ENCODE measurements around the gene ESRRA. TPM values are rescaled to one million over a fixed set of nuclear protein-coding genes. Genes with fewer than 3 reads are reported as not detected.

The ESRRA gene
- total RNA-seq, 6 donors from 2014 or later: 42.7 to 109 (median 80.6) TPM

DNA sequence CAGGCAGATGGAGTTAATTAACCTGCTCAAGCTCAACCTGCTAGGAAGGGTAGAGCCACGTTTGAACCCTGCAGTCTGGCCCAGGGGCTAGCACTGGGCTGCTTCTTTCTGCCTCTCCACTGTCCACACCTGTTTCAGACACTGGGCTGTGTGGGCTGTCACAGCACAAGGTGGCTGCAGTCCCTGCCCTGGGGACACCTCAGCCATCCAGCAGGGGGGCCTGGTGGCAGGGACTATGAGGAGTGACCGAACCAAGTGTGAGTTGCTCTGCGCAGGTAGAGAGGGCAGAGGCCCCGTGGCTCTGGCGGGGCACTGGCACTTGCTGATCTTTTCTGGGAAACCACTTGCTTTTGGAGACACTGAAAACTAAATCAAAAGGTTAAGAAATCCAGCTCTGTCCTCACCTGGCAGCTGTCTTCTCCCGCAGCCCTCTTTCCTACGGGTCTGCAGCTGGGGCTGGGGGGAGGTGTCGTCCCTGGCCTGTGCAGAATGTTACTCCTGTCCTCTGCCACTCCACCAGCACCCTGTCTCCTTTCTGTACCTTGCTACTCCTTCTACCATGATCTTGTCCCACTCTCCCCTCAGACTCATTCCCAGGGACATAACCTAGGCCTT lies 26.6 kb upstream of the ESRRA start:
- no peaks in the 10 kb centered on the region for H3K9me3 ChIP-seq
- ATAC-seq (ENCODE audit: low FRiP score in 2 of 2) (no peak), DNase-seq (no peak)
- peaks cover 0 to 40% (median 26%) of the 10 kb centered on the region in 4 donors for H3K36me3 ChIP-seq
- TF ChIP-seq EP300 (IDR thresholded peaks at IDR 0.05) (no peak), POLR2AphosphoS5 (IDR thresholded peaks at IDR 0.05) (no peak), POLR2A (IDR thresholded peaks at IDR 0.05) (no peak)
- TF ChIP-seq, protein P1, sequence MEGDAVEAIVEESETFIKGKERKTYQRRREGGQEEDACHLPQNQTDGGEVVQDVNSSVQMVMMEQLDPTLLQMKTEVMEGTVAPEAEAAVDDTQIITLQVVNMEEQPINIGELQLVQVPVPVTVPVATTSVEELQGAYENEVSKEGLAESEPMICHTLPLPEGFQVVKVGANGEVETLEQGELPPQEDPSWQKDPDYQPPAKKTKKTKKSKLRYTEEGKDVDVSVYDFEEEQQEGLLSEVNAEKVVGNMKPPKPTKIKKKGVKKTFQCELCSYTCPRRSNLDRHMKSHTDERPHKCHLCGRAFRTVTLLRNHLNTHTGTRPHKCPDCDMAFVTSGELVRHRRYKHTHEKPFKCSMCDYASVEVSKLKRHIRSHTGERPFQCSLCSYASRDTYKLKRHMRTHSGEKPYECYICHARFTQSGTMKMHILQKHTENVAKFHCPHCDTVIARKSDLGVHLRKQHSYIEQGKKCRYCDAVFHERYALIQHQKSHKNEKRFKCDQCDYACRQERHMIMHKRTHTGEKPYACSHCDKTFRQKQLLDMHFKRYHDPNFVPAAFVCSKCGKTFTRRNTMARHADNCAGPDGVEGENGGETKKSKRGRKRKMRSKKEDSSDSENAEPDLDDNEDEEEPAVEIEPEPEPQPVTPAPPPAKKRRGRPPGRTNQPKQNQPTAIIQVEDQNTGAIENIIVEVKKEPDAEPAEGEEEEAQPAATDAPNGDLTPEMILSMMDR (IDR thresholded peaks at IDR 0.05): no peak
- no peak overlapping the region for H3K27ac ChIP-seq
- 89 to 93% methylated on average over 8 of the region's 8 CpGs for WGBS, 2 donors
- H3K4me1 ChIP-seq: peaks cover 5 to 24% (median 8%) of the 10 kb centered on the region in 4 donors
- no peak overlapping the region for H3K4me3 ChIP-seq
- no peaks in the 10 kb centered on the region for H3K27me3 ChIP-seq

GRCh38 chr11:64281957-64282770 lies 23.2 kb upstream of the ESRRA start:
- TF ChIP-seq, protein P1 (IDR thresholded peaks at IDR 0.05): no peak
- TF ChIP-seq EP300 (IDR thresholded peaks at IDR 0.05) (no peak), POLR2AphosphoS5 (IDR thresholded peaks at IDR 0.05) (no peak), POLR2A (IDR thresholded peaks at IDR 0.05) (no peak)
- Histone ChIP-seq H3K9me3 (no peaks in the 10 kb centered on the region), H3K36me3 (peaks cover 0 to 26% (median 19%) of the 10 kb centered on the region in 4 donors), H3K4me3 (no peak overlapping the region), H3K27ac (no peak overlapping the region), H3K27me3 (no peaks in the 10 kb centered on the region), H3K4me1 (peaks cover 16 to 31% (median 24%) of the 10 kb centered on the region in 4 donors)
- whole genome bisulfite sequencing, 2 donors: 94 to 95% methylated on average over 22 of the region's 22 CpGs
- no peak for ATAC-seq (ENCODE audit: low FRiP score in 2 of 2)
- DNase-seq: no peak

GRCh38 chr11:64283092-64283491 lies 22.2 kb upstream of the ESRRA start:
- Histone ChIP-seq H3K36me3 (peaks cover 0 to 17% (median 15%) of the 10 kb centered on the region in 4 donors), H3K4me3 (peak overlapping the region in 1 of 4 donors; percentile 88), H3K4me1 (peaks cover 16 to 30% (median 24%) of the 10 kb centered on the region in 4 donors), H3K9me3 (no peaks in the 10 kb centered on the region), H3K27ac (no peak overlapping the region), H3K27me3 (no peaks in the 10 kb centered on the region)
- DNase-seq (no peak), ATAC-seq (ENCODE audit: low FRiP score in 2 of 2) (no peak)
- 88 to 93% methylated on average over 3 of the region's 3 CpGs for WGBS, 2 donors
- TF ChIP-seq POLR2A (IDR thresholded peaks at IDR 0.05) (no peak), EP300 (IDR thresholded peaks at IDR 0.05) (no peak), POLR2AphosphoS5 (IDR thresholded peaks at IDR 0.05) (no peak)
- TF ChIP-seq, protein P1 (IDR thresholded peaks at IDR 0.05): no peak

DNA sequence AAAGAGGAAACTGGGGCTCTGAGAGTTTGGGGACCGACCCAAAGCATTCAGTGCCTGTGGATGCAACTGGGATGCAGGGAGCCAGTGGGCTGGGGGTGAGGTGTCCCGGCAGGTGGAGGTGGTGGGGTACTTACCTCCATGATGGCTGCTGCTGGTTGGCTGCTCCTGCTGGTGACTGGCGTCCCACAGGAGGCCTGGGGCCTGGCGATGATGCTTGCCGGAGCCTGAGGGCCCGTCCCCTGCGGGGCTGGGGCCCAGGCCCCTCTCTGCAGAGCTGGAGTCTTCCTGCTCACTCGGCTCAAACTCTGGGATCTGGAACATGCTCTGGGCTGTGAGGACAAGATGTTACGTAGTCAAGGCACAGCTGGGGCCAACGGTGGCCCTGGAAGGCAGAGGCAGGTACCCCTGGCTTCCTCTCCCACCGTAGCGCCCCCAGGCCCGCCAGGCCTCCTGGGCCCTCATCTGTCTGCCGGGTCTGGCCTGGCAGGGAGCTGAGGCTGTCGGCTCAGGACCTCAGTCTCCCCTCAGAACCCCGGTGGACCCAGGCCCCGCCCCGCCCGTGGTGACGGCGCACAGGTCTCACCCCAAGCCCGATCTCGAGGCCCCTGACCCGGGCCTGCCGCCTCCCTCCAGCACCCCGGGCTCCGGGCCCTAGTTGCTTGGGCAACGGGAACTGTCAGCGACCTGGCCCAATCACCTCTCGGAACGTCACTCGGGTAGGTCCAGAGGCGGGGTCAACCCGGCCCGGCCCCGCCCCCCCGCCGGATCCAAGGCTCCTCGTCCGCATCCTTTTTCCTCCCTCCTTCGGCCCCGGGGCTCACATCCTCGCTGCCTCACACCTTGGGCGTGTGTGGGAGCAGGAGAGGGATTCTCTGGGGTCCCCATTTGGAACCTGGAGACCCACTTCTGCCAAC lies 21.0 kb upstream of the ESRRA start, which contains the start of gene BAD:
Gene BAD, minus strand, starts transcription at position 618 of the 914 bp plus-strand sequence. Its CDS starts 297 bp downstream, at position 321.
- ATAC-seq (ENCODE audit: low FRiP score in 2 of 2) (peak; percentile 95 to 97), DNase-seq (peak; percentile 98 to 99)
- 4 to 67% methylated on average over 1 to 32 of the region's 44 CpGs for WGBS, 2 donors
- peak within 1 kb of the TSS; percentile 59 to 94 (median 86) for H3K4me3 ChIP-seq
- H3K36me3 ChIP-seq: peaks cover 0 to 10% (median 8%) of the 10 kb centered on the region in 4 donors
- TF ChIP-seq EP300 (IDR thresholded peaks at IDR 0.05) (no peak), POLR2AphosphoS5 (IDR thresholded peaks at IDR 0.05) (peak in 1 of 2 donors; percentile 23), POLR2A (IDR thresholded peaks at IDR 0.05) (peak in 3 of 4 donors; percentile 26 to 84 (median 74))
- TF ChIP-seq, protein P1 (IDR thresholded peaks at IDR 0.05): peak in 1 of 6 experiments; percentile 7
- H3K27ac ChIP-seq: peak within 1 kb of the TSS; percentile 93 to 99 (median 96)
- peaks cover 16 to 30% (median 24%) of the 10 kb centered on the region in 4 donors for H3K4me1 ChIP-seq
- H3K27me3 ChIP-seq: no peaks in the 10 kb centered on the region
- H3K9me3 ChIP-seq: no peaks in the 10 kb centered on the region
